HG03460 (cell line): Measurements from ENCODE around the gene ST6GALNAC3.

Experiments
- ATAC-seq: cut with Tn5 transposase; IDR thresholded peaks from one replicate; pipeline ENCODE4 v1.9.1; 2021; ENCODE audit not compliant: unreplicated experiment

Gene ST6GALNAC3

DNA sequence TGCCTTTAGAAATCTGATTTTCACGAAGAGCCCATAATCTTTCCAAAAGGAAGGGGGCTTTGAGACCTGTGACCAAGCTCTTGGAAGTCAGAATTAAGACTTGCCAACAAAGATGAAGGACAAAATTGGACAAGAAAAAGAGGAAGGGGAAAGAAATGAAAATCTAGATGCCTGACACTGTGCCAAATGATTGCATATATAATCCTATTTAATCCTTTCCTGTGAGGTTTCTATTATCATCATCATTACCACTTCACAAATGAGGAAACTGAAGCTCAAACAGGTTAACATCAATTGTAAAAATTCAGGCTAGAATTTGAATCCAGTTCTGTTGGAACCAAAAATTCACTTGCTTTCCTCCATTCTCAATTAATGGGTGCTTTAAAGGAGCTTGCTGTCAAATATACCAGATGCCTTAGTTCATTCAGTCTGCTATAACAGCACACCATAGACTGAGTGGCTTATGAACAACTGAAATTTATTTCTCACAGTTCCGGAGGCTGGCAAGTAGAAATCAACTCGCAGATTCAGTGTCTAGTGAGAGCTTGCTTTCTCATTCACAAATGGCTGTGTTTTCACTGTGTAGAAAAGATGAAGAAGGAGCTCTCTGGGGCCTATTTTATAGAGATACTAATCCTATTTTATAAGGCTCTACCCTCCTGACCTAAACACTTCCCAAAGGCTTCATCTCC, 595.2 kb downstream of the ST6GALNAC3 start:
- ATAC-seq: no peak

DNA sequence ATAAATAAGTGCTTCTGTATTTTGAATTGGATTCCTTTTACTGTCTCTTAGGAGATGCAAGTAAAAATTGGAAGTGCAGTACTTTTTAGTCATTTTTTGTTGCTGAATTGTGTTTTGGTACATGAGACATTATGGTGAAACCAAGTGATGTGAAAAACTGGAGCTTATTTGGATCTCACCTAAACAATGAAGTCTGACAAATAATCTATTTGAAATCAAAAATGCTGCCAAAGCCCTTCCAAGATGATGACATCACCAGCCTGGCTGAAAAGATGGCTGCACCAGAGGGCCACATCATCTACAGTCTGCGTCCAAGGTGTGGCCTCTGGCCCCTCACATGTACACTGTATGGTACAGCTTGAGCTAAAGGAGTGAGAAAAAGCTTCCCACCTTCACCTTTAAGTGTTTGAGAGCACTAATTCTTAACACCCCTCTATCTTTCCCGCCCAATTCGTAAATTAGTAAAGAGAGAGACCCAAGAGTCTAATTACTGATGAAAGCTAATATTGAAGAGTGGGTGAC, 600.2 kb downstream of the ST6GALNAC3 start:
- ATAC-seq: no peak

DNA sequence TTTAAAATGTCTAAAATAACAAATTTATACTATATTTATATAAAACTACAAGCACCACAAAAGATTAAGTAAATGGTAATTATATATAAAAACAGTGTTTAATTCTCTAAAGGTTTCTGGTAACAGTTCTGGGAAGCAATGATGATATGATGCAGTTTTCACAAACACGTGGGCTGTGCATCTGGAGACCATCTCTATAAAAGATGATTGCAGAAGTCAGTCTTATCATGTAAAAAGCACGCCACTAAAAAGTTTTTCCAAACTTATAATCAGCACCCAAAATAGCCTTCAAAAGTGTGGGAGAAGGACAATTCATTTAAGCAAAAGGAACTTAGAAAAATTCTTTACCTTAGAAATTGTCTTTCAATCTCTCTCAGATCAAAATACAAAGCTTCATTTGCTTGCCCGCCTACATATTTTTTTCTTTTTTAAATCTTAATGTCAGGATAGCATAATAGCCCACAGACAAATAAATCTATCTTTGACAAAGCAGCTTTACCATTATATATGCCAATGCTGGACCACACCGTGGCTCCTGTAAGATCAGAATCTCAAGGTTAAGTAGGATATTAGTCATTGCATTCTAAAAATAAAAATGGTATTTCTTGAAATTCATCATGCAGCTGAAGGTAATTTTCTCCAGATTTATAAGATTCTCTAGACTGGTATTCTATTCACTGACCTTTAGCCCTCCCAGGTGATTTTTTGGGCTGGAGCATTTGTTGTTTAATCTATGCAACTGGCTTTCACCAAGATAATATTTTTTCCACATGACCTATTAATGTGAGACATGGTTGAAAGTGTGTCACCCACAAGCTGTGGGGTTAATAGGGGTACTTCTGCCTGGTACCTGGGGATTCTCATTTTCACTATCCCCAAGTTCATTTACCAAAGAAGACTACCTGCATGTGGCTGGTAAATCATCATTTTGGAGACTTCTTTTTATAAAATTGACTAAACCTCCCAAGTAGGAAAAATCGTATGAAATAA, 603.2 kb downstream of the ST6GALNAC3 start:
- ATAC-seq: no peak

DNA sequence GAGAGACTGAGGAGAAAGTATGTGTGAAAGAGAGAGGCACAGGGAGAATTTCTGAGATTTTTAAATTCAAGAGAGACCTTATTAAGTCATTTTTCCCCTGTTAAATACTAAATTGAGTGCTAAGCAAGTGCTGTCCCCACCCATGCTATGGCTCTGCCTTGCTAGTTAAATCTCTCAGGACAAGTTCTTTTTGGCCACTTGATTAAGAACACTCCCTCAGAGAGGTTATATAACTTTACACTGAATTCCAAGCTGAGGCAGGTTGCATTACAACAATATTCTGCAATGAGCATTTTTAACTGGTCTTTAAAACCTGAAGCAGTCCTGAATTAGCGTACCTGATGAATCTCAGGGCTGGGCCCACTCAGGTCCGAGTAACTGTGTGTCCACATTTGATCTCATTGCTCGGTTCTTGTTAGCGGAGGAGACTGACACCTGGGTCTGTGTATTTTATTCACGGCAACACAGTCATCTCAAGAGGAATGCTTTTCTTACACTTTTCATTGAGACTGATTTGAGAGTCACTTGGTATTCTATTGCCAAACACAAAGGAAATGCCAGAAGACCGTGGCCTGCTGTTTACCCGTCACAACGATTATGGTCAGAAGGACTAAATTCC, 605.1 kb downstream of the ST6GALNAC3 start:
- no peak for ATAC-seq

DNA sequence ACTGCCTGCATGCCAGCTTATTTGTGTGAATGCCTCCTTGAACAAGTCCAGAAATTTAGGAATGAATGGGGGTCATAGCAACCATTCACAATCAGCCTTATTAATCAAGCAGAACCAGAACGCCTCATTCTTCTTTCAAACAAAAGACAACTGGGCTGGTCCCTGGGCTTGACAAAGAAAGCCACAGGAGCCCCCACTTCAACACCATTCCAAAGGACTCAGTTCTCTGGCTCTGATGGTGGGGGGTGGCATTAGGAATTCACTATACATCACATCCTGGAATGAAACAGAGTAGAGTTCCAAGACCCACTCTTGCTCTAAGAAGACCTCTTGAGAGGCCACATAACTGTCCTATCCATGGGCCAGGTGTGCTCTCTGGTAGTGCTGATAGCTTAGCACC, 606.1 kb downstream of the ST6GALNAC3 start:
- no peak for ATAC-seq

GRCh38 chr1:76682138-76682537, 607.6 kb downstream of the ST6GALNAC3 start:
- no peak for ATAC-seq
